Glutamatergic neuron (in vitro differentiated cells): Measurements from ENCODE around the gene NET1. TPM values are rescaled to one million over a fixed set of nuclear protein-coding genes. Genes with fewer than 3 reads are reported as not detected.
"Not testable (repeated sequence)": the region's sequence is repeated elsewhere in the genome, so short reads cannot be mapped to it uniquely, and the experiment has no call there.

Experiments
- DNase-seq: peaks from one replicate; pipeline ENCODE4 v3.0.0; 2022
- H3K27ac Mint-ChIP-seq: one replicate; pipeline ENCODE4 v1.8.0; 2020; ENCODE audit warnings: mild to moderate bottlenecking, mixed read lengths, inconsistent platforms; ENCODE audit not compliant: unreplicated experiment
- H3K27me3 Mint-ChIP-seq: one replicate; pipeline ENCODE4 v1.8.0; 2020; ENCODE audit warnings: mild to moderate bottlenecking, moderate library complexity, mixed read lengths, inconsistent platforms; ENCODE audit not compliant: unreplicated experiment
- H3K36me3 Mint-ChIP-seq: one replicate; pipeline ENCODE4 v1.8.0; 2020; ENCODE audit warnings: mild to moderate bottlenecking, mixed read lengths, inconsistent platforms; ENCODE audit not compliant: unreplicated experiment
- H3K4me1 Mint-ChIP-seq: one replicate; pipeline ENCODE4 v1.8.0; 2020; ENCODE audit warnings: mild to moderate bottlenecking, low read depth, mixed read lengths, inconsistent platforms; ENCODE audit not compliant: unreplicated experiment
- H3K4me3 Mint-ChIP-seq: one replicate; pipeline ENCODE4 v1.8.0; 2020; ENCODE audit warnings: mild to moderate bottlenecking, mixed read lengths, inconsistent platforms; ENCODE audit not compliant: unreplicated experiment
- H3K9me3 Mint-ChIP-seq: one replicate; pipeline ENCODE4 v1.8.0; 2020; ENCODE audit warnings: mild to moderate bottlenecking, moderate library complexity, mixed read lengths, inconsistent platforms; ENCODE audit not compliant: unreplicated experiment
- CTCF ChIP-seq: fragments of 200-600 bp; sonication (generic); IDR thresholded peaks from one replicate; pipeline ENCODE4 v1.5.0; 2021; ENCODE audit not compliant: partially characterized antibody, unreplicated experiment
- total RNA-seq: library from RNA; stranded (reverse); fragmentation: NEBNext Ultra II Directional; extraction: Animal tissue kit (Norgen Biotek cat#: 25700); gene quantifications from one replicate; pipeline ENCODE4 v1.2.1, GENCODE V29; 2021; ENCODE audit not compliant: unreplicated experiment

NET1 gene
- total RNA-seq, 1 donor from 2014 or later: 63.8 TPM

- Mint-ChIP-seq H3K9me3 (peaks cover 2% of the 10 kb centered on the region), H3K27me3 (peaks cover 2% of the 10 kb centered on the region), H3K4me1 (no peaks in the 10 kb centered on the region), H3K4me3 (no peak overlapping the region), H3K36me3 (no peaks in the 10 kb centered on the region), H3K27ac (no peak overlapping the region)
- no peak for DNase-seq
- no peak for TF ChIP-seq CTCF
Measured at GRCh38 chr10:5399332-5399731, 13.0 kb upstream of the NET1 start.

GRCh38 chr10:5400468-5401240, 11.7 kb upstream of the NET1 start:
- Mint-ChIP-seq H3K36me3 (no peaks in the 10 kb centered on the region), H3K4me1 (no peaks in the 10 kb centered on the region), H3K27me3 (peaks cover 2% of the 10 kb centered on the region), H3K4me3 (peak overlapping the region; percentile 1), H3K27ac (no peak overlapping the region), H3K9me3 (peaks cover 2% of the 10 kb centered on the region)
- no peak for DNase-seq
- TF ChIP-seq CTCF: no peak

GRCh38 chr10:5402798-5403197, 9.6 kb upstream of the NET1 start:
- no peak overlapping the region for H3K27ac Mint-ChIP-seq
- peaks cover 2% of the 10 kb centered on the region for H3K27me3 Mint-ChIP-seq
- TF ChIP-seq CTCF: no peak
- H3K4me3 Mint-ChIP-seq: no peak overlapping the region
- H3K4me1 Mint-ChIP-seq: no peaks in the 10 kb centered on the region
- H3K36me3 Mint-ChIP-seq: peaks cover 1% of the 10 kb centered on the region
- no peak for DNase-seq
- H3K9me3 Mint-ChIP-seq: no peaks in the 10 kb centered on the region

- H3K4me3 Mint-ChIP-seq: no peak within 1 kb of the TSS
- H3K27ac Mint-ChIP-seq: no peak within 1 kb of the TSS
- TF ChIP-seq CTCF: no peak
- H3K36me3 Mint-ChIP-seq: peaks cover 5% of the 10 kb centered on the region
- peaks cover 2% of the 10 kb centered on the region for H3K27me3 Mint-ChIP-seq
- H3K4me1 Mint-ChIP-seq: no peaks in the 10 kb centered on the region
- H3K9me3 Mint-ChIP-seq: no peaks in the 10 kb centered on the region
- DNase-seq: no peak
Measured at GRCh38 chr10:5404208-5405041, 7.9 kb upstream of the NET1 start, which contains the start of gene TUBAL3. TUBAL3 (minus strand) TSS chr10:5404828; CDS start chr10:5404792, 36 bp downstream.

GRCh38 chr10:5406918-5407317, 5.4 kb upstream of the NET1 start:
- Mint-ChIP-seq H3K36me3 (peaks cover 9% of the 10 kb centered on the region), H3K9me3 (no peaks in the 10 kb centered on the region), H3K27ac (no peak overlapping the region), H3K4me1 (no peaks in the 10 kb centered on the region), H3K27me3 (no peaks in the 10 kb centered on the region), H3K4me3 (no peak overlapping the region)
- TF ChIP-seq CTCF: no peak
- DNase-seq: no peak

- H3K27me3 Mint-ChIP-seq, H3K9me3 Mint-ChIP-seq, H3K36me3 Mint-ChIP-seq, DNase-seq, H3K27ac Mint-ChIP-seq, H3K4me1 Mint-ChIP-seq, H3K4me3 Mint-ChIP-seq: not testable (repeated sequence)
Measured at GRCh38 chr10:5410787-5411186, 1.6 kb upstream of the NET1 start.
